GM18505 (cell line): ENCODE results near the gene FAM76A.
"Not testable (repeated sequence)": the region's sequence is repeated elsewhere in the genome, so short reads cannot be mapped to it uniquely, and the experiment has no call there.

ENCODE experiments used
- ATAC-seq: cut with Tn5 transposase; IDR thresholded peaks from one replicate; pipeline ENCODE4 v1.9.1; 2021; ENCODE audit not compliant: unreplicated experiment
- POLR2A ChIP-seq: IDR thresholded peaks from 4 replicates; pipeline ENCODE4 v1.6.1; 2011; ENCODE audit warnings: borderline replicate concordance; ENCODE audit not compliant: insufficient read depth, insufficient read length; ENCODE audit errors: extremely low read depth

The FAM76A gene

GRCh38 chr1:27782950-27783349 is 57.2 kb downstream of the FAM76A start:
- no peak for TF ChIP-seq POLR2A

DNA sequence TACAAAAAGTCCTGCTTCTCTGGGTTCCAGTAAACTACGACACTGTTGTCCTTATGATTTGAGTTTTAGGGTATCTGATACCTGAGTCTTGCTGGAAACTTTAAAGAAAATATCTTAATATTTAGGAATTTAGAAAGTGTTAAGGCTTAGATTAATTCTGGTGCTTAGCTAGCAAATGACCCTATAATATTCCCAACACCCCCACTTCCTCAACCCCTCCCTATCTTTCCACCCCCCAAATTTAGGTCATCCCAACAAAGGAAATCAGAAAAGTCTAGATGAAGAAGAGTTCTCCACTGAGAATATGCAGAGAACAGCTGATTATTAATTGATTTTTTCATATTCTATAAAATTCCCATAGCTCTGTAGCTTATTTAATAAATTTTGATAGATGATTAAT is 58.9 kb downstream of the FAM76A start:
- TF ChIP-seq POLR2A = no peak
- no peak for ATAC-seq

More at GRCh38 chr1:27782950-27783349, 57.2 kb downstream of the FAM76A start:
- no peak for ATAC-seq

GRCh38 chr1:27785781-27786455 is 60.2 kb downstream of the FAM76A start:
- no peak for ATAC-seq
- TF ChIP-seq POLR2A = no peak

- TF ChIP-seq POLR2A = no peak
- no peak for ATAC-seq
Observed at GRCh38 chr1:27787895-27788294, 62.1 kb downstream of the FAM76A start.

- no peak for ATAC-seq
- no peak for TF ChIP-seq POLR2A
Observed at GRCh38 chr1:27789540-27790041, 63.8 kb downstream of the FAM76A start.

DNA sequence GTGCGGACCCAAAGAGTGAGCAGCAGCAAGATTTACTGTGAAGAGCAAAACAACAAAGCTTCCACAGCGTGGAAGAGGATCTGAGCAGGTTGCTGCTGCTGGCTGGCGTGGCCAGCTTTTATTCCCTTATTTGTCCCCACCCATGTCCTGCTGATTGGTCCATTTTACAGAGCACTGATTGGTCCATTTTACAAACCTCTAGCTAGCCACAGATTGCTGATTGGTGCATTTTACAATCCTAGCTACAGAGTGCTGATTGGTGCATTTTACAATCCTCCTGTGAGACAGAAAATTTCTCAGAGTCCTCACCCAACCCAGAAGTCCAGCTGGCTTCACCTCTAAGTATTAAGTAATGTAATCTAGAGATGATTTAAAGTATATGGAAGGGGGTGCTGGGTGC is 64.5 kb downstream of the FAM76A start:
- ATAC-seq = not testable (repeated sequence)

DNA sequence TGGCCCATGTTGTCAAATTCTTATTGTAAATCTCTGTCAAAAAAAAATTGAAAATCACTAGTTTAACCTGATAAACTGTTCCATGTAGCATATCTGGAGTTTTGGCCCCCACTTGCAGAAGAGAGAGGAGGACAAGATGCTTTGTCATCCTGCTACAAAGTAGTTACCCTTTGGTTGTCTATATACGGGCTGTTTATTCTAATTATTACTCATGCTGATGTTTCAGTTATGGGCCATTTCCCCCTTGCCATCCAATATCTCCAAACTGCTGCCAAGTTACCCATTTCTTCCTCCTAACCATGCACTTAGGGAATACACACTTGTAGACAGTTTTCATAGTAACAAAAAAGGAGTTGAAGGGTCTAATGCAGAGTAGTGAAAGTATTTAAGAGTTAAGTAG is 69.8 kb downstream of the FAM76A start:
- ATAC-seq = no peak
- no peak for TF ChIP-seq POLR2A

DNA sequence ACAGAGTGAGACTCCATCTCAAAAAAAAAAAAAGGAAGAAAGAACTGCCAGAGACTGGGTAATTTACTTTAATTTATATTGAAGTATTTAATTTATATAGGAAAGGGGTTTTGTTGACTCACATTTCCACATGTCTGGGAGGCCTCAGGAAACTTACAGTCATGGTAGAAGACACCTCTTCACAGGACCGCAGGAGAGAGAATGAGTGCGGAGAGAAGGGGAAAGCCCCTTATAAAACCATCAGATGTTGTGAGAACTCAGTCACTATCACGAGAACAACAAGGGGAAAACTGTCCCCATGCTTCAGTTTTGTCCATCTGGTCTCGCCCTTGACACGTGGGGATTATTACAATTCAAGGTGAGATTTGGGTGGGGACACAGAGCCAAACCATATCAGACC is 79.0 kb downstream of the FAM76A start:
- TF ChIP-seq POLR2A = no peak
- no peak for ATAC-seq

GRCh38 chr1:27806758-27807157 is 81.0 kb downstream of the FAM76A start:
- TF ChIP-seq POLR2A = no peak
- ATAC-seq = no peak

DNA sequence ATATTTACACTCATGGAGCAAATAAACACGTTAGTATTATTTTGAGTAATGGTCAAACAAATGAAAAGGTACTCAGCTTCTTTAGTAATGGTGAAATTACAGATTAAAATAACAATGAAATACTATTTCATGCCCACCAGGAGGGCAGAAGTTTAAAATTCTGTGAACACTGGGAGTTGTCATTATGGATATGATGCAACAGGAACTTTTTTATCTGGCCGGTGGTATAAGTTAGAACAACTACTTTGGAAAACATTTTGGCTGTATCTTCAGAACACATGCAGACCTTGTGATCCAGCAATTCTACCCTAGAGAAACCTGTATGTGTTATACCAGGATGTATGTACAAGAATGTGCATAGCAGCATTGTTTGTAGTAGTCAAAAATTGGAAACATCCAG is 81.6 kb downstream of the FAM76A start:
- TF ChIP-seq POLR2A = no peak
- ATAC-seq = no peak

GRCh38 chr1:27808131-27808530 is 82.4 kb downstream of the FAM76A start:
- ATAC-seq = not testable (repeated sequence)

GRCh38 chr1:27809883-27810282 is 84.1 kb downstream of the FAM76A start:
- no peak for TF ChIP-seq POLR2A
- no peak for ATAC-seq

DNA sequence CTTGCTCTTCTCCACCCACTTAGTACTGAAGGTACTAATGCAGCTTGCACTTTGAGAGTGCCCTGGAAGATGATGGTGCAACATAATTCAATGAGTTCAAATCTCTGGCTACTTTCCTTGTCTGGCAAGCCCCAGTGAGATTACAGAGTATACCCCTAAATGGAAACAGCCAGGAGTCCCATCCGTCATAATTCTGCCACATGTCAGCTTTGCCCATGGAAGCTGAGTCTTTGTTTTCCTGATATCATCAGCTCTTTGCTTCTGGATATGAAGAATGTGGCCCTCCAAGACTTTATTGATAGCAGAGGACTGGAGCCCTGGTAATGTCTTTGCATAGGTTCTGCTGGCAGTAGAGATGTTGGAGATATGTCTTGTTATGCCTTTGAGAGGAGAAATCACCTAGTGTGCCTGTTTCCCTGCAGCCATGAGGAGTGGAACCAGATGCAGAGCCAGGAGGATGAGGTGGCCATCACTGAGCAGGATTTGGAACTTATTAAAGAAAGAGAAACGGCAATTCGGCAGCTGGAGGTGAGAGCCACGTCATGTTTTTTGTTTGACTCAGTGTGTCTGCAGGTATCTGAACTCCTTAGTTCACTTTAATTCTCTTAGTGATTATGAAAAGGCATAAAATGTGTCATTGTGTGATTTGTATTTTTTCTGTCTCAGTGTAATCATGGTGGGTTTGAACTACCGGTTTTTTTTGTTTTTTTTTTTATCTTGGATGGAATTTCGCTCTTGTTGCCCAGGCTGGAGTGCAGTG is 86.2 kb downstream of the FAM76A start:
- no peak for ATAC-seq
- no peak for TF ChIP-seq POLR2A
